Measurements from ENCODE around the gene IL33.

IL33 gene

DNA sequence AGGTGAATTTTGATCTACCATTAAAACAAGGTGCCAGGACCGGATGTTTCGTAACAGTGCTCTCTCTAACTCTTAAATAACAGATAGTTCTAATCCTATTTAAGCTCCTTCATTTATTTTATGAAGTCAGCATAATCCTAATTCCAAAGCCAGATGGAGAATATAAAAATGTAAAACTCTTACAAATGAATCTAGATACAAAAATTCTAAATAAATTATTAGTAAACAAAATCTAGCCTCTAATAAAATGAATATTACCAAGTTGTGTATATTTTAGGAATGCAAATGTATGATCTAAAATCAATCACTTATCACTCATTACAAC lies 32.4 kb upstream of the IL33 start:
- H3K4me3 ChIP-seq (ENCODE audit: low read depth in 1 of 2, low read length in 2 of 2): no peak overlapping the region

GRCh38 chr9:6183627-6184026 lies 32.0 kb upstream of the IL33 start:
- Histone ChIP-seq H3K9me3 (ENCODE audit: insufficient read depth, low read length, severe bottlenecking) (no peaks in the 10 kb centered on the region), H3K4me1 (ENCODE audit: insufficient read depth, low read length) (no peaks in the 10 kb centered on the region), H3K9ac (ENCODE audit: low read depth, low read length) (no peak overlapping the region), H2AFZ (ENCODE audit: low read depth, low read length) (no peak overlapping the region), H3K4me2 (ENCODE audit: insufficient read depth, low read length) (no peak overlapping the region), H3K4me3 (ENCODE audit: low read depth in 1 of 2, low read length in 2 of 2) (no peak overlapping the region), H4K20me1 (ENCODE audit: insufficient read depth, low read length) (no peaks in the 10 kb centered on the region), H3K27me3 (ENCODE audit: insufficient read depth, low read length, poor library complexity) (no peaks in the 10 kb centered on the region), H3K36me3 (ENCODE audit: insufficient read depth, low read length) (no peaks in the 10 kb centered on the region), H3K27ac (ENCODE audit: low read length) (no peak overlapping the region), H3K79me2 (ENCODE audit: insufficient read depth, low read length) (no peaks in the 10 kb centered on the region)
- TF ChIP-seq EZH2 (IDR thresholded peaks at IDR 0.05; ENCODE audit: borderline replicate concordance, low read depth, low read length, severe bottlenecking): no peak
- no peak for TF ChIP-seq CTCF (IDR thresholded peaks at IDR 0.05; ENCODE audit: borderline replicate concordance, extremely low read depth, low read length, poor library complexity, severe bottlenecking)
- DNase-seq: no peak
- ATAC-seq (ENCODE audit: insufficient read depth, low read depth): no peak

More for the DNA sequence above, 32.4 kb upstream of the IL33 start:
- Histone ChIP-seq H3K79me2 (ENCODE audit: insufficient read depth, low read length) (no peaks in the 10 kb centered on the region), H3K9me3 (ENCODE audit: insufficient read depth, low read length, severe bottlenecking) (no peaks in the 10 kb centered on the region), H3K27ac (ENCODE audit: low read length) (no peak overlapping the region), H3K36me3 (ENCODE audit: insufficient read depth, low read length) (no peaks in the 10 kb centered on the region), H3K27me3 (ENCODE audit: insufficient read depth, low read length, poor library complexity) (no peaks in the 10 kb centered on the region), H3K9ac (ENCODE audit: low read depth, low read length) (no peak overlapping the region), H4K20me1 (ENCODE audit: insufficient read depth, low read length) (no peaks in the 10 kb centered on the region), H2AFZ (ENCODE audit: low read depth, low read length) (no peak overlapping the region), H3K4me1 (ENCODE audit: insufficient read depth, low read length) (no peaks in the 10 kb centered on the region), H3K4me2 (ENCODE audit: insufficient read depth, low read length) (no peak overlapping the region)
- DNase-seq (no peak), ATAC-seq (ENCODE audit: insufficient read depth, low read depth) (no peak)
- TF ChIP-seq CTCF (IDR thresholded peaks at IDR 0.05; ENCODE audit: borderline replicate concordance, extremely low read depth, low read length, poor library complexity, severe bottlenecking) (no peak), EZH2 (IDR thresholded peaks at IDR 0.05; ENCODE audit: borderline replicate concordance, low read depth, low read length, severe bottlenecking) (no peak)

DNA sequence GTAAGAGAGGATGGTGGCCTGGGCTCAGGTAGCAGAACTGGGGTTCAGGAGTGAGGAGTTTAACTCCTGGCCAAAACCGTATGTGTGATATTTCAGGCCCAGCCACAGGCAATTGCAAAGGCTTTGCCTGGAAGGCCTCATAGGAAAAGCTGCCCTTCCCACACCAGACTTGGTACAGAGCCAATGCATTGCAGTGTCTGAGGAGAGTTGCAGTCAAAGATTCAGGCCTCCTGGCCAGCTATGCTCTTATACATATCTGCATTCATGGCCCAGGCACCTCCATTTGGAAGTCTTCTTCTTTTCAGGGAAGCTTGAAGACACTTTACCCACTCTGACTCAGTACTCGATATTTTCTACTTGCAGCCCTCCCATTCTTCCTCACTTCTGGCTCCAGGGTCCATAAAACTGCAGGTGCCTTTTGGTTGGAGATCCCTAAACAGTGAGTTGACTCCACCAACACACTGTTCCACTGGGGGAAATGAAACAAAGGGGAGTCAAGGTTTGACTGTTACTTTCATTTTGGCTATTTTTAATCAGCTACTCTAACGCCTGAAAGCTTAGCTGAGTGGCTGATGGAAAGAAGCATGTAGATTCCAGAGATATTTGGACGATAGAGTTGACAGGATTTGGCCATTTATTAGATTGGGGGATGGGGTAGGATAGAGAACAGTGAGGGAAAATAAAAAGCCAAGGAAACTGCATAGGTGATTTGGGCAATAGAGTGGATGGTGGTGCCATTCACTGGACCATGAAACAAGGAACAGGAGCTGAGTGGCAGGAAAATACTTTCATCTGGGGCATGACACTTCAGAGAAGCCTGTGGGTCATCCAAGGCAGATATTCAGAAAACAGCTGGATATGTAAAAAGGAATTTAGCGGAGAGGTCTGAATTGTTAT lies 30.6 kb upstream of the IL33 start:
- ATAC-seq (ENCODE audit: insufficient read depth, low read depth) (no peak), DNase-seq (no peak)
- Histone ChIP-seq H3K27ac (ENCODE audit: low read length) (no peak overlapping the region), H2AFZ (ENCODE audit: low read depth, low read length) (no peak overlapping the region), H3K9me3 (ENCODE audit: insufficient read depth, low read length, severe bottlenecking) (no peaks in the 10 kb centered on the region), H3K4me2 (ENCODE audit: insufficient read depth, low read length) (no peak overlapping the region), H4K20me1 (ENCODE audit: insufficient read depth, low read length) (no peaks in the 10 kb centered on the region), H3K4me3 (ENCODE audit: low read depth in 1 of 2, low read length in 2 of 2) (no peak overlapping the region), H3K4me1 (ENCODE audit: insufficient read depth, low read length) (no peaks in the 10 kb centered on the region), H3K79me2 (ENCODE audit: insufficient read depth, low read length) (no peaks in the 10 kb centered on the region), H3K36me3 (ENCODE audit: insufficient read depth, low read length) (no peaks in the 10 kb centered on the region), H3K27me3 (ENCODE audit: insufficient read depth, low read length, poor library complexity) (no peaks in the 10 kb centered on the region), H3K9ac (ENCODE audit: low read depth, low read length) (no peak overlapping the region)
- TF ChIP-seq EZH2 (IDR thresholded peaks at IDR 0.05; ENCODE audit: borderline replicate concordance, low read depth, low read length, severe bottlenecking): no peak
- TF ChIP-seq CTCF (IDR thresholded peaks at IDR 0.05; ENCODE audit: borderline replicate concordance, extremely low read depth, low read length, poor library complexity, severe bottlenecking): no peak
